ENCODE measurements around the gene GRK5.

The GRK5 gene

GRCh38 chr10:119398996-119399395 is 191.6 kb downstream of the GRK5 start:
- no peak for DNase-seq

DNA sequence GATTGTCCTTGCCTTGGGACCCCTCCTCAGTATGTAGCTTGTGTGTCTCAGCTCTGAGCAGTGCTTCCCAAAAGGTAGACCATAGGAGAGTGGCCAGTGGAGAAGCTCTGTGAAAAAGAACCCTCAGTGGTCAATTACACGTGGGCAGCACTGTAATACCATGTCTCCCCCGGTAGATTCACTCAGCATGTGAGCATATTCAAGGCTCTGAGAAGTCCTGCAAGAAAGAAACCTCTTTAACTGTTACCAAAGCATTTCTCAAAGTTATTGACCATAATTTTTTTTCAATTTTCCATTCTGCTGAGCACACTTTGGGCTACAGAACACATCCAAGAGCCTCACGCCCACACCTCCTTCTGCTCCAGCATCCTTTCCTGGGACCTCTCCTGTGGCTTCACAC is 192.1 kb downstream of the GRK5 start:
- no peak for DNase-seq

- no peak for DNase-seq
These were observed 194.5 kb downstream of the GRK5 start for GRCh38 chr10:119401671-119402395.

GRCh38 chr10:119403921-119404320 is 196.6 kb downstream of the GRK5 start:
- DNase-seq: no peak

GRCh38 chr10:119404719-119405519 is 197.5 kb downstream of the GRK5 start:
- no peak for DNase-seq

DNA sequence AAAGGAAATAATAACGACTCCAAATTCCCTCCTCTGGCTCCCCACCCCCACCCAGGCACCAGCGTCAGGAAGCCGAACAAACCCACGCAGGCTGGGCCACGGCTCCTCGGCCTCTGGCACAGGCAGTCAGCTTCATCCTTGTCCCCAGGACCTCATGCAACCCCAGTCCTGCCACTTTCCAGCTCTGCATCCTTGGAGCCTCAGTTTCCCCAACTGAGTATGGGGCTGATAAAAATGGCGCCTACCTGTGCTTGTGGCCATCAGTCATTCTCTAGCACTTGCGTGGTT is 198.1 kb downstream of the GRK5 start:
- no peak for DNase-seq

DNA sequence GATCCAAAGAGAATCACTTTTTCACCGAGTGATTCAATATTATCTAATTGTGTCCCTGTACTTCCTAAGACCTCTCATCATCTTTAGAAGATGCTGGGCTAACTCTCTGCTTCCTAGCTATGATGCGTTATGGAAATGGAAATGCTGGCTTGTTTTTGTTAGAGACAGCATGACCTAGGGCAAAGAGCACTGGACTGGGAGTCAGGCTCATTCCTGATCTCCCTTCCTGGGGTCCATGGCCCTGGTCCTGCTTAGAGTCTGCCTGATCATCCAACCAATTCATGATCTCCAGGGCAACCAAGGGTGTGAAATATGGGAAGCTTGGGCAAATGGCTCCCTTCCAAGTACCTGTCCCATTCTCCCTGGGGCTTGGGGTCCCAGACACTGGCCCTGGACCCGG is 198.8 kb downstream of the GRK5 start:
- no peak for DNase-seq

DNA sequence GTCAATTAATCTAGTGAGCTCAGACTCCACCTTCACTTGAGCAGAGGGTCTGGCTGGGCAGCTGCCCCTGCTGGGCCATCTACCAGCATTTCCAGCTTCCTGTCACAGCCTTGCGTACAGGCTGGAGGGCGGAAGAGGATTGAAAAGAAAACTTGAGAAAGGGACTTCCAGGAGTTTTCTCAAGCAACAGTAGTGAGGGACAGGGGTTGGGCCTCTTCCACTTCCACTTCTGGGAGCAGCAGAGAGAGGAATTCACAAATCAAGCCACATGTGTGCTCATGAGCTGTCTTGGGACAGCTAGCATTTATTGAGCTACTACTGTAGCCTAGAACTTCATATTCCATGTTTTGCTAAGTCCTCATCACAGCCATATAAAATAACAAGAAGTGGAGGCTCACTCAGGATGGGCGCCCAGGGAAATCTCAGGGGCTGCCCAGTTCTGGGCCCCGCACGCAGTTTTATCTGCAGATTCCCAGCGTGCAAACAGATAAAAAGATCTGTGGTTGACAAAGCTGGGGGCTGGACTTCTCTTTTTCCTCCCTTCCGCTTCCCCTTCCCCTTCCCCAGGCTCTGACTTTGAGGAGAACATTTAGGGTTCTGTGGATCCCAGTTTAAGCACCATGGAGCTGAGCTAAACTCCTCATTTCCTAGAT is 199.4 kb downstream of the GRK5 start:
- peak in 4 of 58 donors; percentile 2 to 37 (median 26) for DNase-seq

DNA sequence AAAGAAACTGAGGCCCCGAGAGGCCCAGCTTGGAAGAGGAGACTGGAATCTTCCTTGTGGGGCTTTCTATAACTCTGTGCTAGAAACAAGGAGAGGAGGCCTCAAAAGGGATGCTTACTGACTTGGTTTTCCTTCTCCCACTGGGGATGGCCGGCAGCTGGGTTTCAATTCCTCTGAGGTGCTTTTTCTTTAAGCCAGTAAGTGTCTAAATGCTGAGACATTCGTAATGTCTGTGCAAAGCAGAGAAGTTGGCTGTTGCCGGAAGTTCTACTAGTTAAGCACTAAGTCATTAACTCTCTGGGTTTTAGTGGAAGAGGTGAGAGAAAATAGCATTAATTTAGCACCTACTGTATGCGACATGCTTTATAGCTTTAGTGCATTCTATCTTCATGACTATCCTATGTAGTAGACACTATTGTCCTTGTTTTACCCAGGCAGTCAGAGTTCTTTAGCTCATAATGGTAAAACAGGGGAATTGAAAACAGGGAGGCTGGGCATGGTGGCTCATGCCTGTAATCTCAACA is 199.9 kb downstream of the GRK5 start:
- peak in 4 of 58 donors; percentile 6 to 38 (median 26) for DNase-seq

DNA sequence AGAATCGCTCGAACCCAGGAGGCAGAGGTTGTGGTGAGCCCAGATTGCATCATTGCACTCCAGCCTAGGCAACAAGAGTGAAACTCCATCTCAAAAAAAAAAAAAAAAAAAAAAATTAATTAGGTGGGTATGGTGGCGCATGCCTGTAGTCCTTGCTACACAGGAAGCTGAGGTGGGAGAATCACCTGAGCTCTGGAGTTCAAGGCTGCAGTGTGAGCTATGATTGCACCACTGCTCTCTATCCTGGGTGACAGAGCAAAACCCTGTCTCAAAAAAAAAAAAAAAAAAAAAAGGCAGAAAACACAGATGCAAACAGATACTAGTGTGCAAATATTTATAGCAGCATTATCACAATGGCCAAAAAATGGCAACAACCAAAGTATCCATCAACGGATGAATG is 200.7 kb downstream of the GRK5 start:
- no peak for DNase-seq

GRCh38 chr10:119408969-119409371 is 201.6 kb downstream of the GRK5 start:
- no peak for DNase-seq

DNA sequence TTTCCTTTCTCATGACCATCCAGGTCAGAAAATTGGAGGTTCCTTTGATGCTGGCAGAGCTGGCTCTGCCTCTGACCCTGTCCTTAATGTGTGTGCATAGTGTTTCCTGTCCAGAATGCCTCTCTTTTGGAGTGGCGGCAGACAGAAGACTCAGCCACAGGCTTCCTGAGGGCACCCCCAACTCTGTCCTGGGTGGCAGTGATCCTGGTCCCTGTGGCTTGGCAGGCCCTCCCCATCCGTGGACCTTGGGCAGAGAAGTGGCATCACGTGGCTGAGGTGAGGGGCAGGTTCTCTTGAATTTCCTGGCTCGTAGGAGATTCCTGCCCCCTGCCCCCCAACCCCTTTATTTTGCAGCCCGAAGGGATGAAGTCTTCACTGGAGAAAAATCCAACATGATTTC is 202.0 kb downstream of the GRK5 start:
- DNase-seq: no peak

GRCh38 chr10:119409906-119410305 is 202.5 kb downstream of the GRK5 start:
- DNase-seq: no peak

- DNase-seq: no peak
These were observed 203.2 kb downstream of the GRK5 start for GRCh38 chr10:119410361-119411116.

- peak in 49 of 58 donors; percentile 9 to 71 (median 40) for DNase-seq
These were observed 205.1 kb downstream of the GRK5 start for GRCh38 chr10:119412244-119413092.

- no peak for DNase-seq
These were observed 205.7 kb downstream of the GRK5 start for GRCh38 chr10:119413093-119413453.

DNA sequence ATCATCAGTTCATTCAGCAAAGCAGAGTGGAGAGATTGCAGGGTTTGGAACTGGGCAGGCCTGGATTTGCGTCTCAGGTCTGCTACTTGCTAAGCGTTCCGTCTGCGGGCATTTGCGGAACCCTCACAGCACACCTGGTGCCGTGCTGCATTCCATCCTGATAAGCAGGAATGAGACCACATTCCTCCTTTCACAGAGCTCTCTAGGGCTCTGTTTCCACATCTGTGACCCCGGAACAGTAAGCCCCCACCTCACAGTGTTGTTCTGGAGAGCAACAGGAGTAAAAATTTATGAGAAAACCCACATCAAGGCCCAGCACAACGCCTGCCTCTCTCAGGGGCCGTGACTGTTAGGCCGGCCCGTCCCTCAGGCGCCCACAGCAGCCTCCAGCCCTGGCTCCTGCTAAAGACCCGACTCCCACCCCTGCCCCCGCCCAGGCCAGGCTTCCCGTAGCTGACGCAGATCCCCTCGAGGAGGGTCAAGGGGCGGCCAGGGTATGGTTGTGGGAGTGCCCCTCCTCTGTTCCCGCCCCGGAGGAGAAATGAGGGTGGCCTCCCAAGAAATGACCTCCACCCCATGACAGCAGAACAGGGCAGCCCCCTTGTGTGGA is 206.2 kb downstream of the GRK5 start:
- DNase-seq: no peak

- no peak for DNase-seq
These were observed 206.8 kb downstream of the GRK5 start for GRCh38 chr10:119414081-119414611.

GRCh38 chr10:119415121-119415520 is 207.8 kb downstream of the GRK5 start:
- DNase-seq: no peak

Measured in anterior cingulate cortex (tissue), 58 donors.